Endothelial cell of umbilical vein (primary cell): ENCODE results near the gene HNMT. TPM values are rescaled to one million over a fixed set of nuclear protein-coding genes. Genes with fewer than 3 reads are reported as not detected.

Experiments used
- BruUV-seq: library from RNA; stranded (reverse); fragments of 400-500 nt; replicated peaks from 2 replicates; lab custom pipeline; 2021; lab: Mats Ljungman, UMichigan
- CTCF ChIA-PET: fragments of 300-600, 350-600 bp; sonication (Branson Sonifier 250); formaldehyde crosslinking; loops from one replicate; lab custom pipeline; 2021; ENCODE audit warnings: antibody characterized with exemption, inconsistent platforms; lab: Charles Lee
- POLR2A ChIA-PET: fragments of 300-600, 350-600 bp; sonication (Branson Sonifier 250); formaldehyde crosslinking; loops from one replicate; lab custom pipeline; 2021; ENCODE audit warnings: antibody characterized with exemption, inconsistent platforms; lab: Charles Lee
- DNase-seq: peaks from one replicate; pipeline ENCODE4 v3.0.0-alpha.2; 2011; ENCODE audit warnings: low read depth, low spot score
- FAIRE-seq: peaks from 2 replicates; lab custom pipeline; 2011; peaks lifted over from hg19 to GRCh38; lab: Jason Lieb, UNC
- H2AFZ ChIP-seq: 2 replicates; pipeline ENCODE4 v1.6.0; 2012; ENCODE audit warnings: low read depth, low read length, control low read depth, inconsistent platforms
- H3K27ac ChIP-seq: 2 replicates; pipeline ENCODE4 v1.5.1; 2011; ENCODE audit warnings: low read depth, mild to moderate bottlenecking, control low read depth, low read length, moderate library complexity; ENCODE audit not compliant: insufficient read depth
- H3K27me3 ChIP-seq, 2 experiments: 2 replicates each; pipeline versions ENCODE4 v1.6.0 to v1.6.1; 2011; ENCODE audit warnings: low read length in 2 of 2, mixed read lengths in 1 of 2; ENCODE audit not compliant: control insufficient read depth in 2 of 2, insufficient read depth in 2 of 2
- H3K36me3 ChIP-seq, 2 experiments: 2 replicates in 1 of 2; 3 replicates in 1 of 2; pipeline ENCODE4 v1.5.1; 2011; ENCODE audit warnings: low read length in 2 of 2, mild to moderate bottlenecking in 1 of 2, moderate library complexity in 1 of 2; ENCODE audit not compliant: control insufficient read depth in 2 of 2, insufficient read depth in 2 of 2; ENCODE audit errors: extremely low read depth in 1 of 2
- H3K4me1 ChIP-seq: 3 replicates; pipeline ENCODE4 v1.5.1; 2011; ENCODE audit warnings: mild to moderate bottlenecking, low read length; ENCODE audit not compliant: control insufficient read depth, insufficient read depth; ENCODE audit errors: extremely low read depth
- H3K4me2 ChIP-seq: 2 replicates; pipeline ENCODE4 v1.6.1; 2011; ENCODE audit warnings: low read length, control low read depth, mixed read lengths; ENCODE audit not compliant: insufficient read depth
- H3K4me3 ChIP-seq, 3 experiments: fragments of 200-600 bp in 1 of 3; sonication (generic), shearing (Covaris generic) in 1 of 3; replicated peaks in 1 of 3; 2 replicates each; pipeline ENCODE4 v1.5.1; 2011 to 2016; ENCODE audit warnings: control low read depth in 3 of 3, low read length in 3 of 3, mild to moderate bottlenecking in 2 of 3, inconsistent platforms in 1 of 3, low read depth in 1 of 3, moderate library complexity in 1 of 3; ENCODE audit not compliant: insufficient read depth in 1 of 3
- H3K79me2 ChIP-seq: 2 replicates; pipeline ENCODE4 v1.6.0; 2012; ENCODE audit warnings: low read length, inconsistent platforms; ENCODE audit not compliant: control insufficient read depth, insufficient read depth
- H3K9ac ChIP-seq: replicated peaks from 2 replicates; pipeline ENCODE3; 2011; ENCODE audit warnings: low read length, control low read depth; ENCODE audit not compliant: insufficient read depth; ENCODE audit errors: extremely low read depth
- H3K9me1 ChIP-seq: replicated peaks from 3 replicates; pipeline ENCODE4 v1.6.0; 2011; ENCODE audit warnings: mild to moderate bottlenecking, low read length; ENCODE audit not compliant: control insufficient read depth, insufficient read depth; ENCODE audit errors: extremely low read depth
- H3K9me3 ChIP-seq: replicated peaks from 2 replicates; pipeline ENCODE4 v1.5.1; 2012; ENCODE audit warnings: low read length, inconsistent platforms; ENCODE audit not compliant: control insufficient read depth, insufficient read depth
- H4K20me1 ChIP-seq: replicated peaks from 2 replicates; pipeline ENCODE3; 2011; ENCODE audit warnings: mild to moderate bottlenecking, low read length; ENCODE audit not compliant: control insufficient read depth, insufficient read depth; ENCODE audit errors: extremely low read depth
- EZH2 ChIP-seq: IDR thresholded peaks from 2 replicates; pipeline ENCODE4 v1.6.1; 2012; ENCODE audit warnings: borderline replicate concordance, low read depth, mild to moderate bottlenecking, moderate library complexity, low read length, inconsistent platforms; ENCODE audit not compliant: severe bottlenecking
- FOS ChIP-seq: IDR thresholded peaks from 2 replicates; pipeline ENCODE4 v1.6.1; 2011; ENCODE audit warnings: mild to moderate bottlenecking, low read length, moderate library complexity, borderline replicate concordance; ENCODE audit not compliant: insufficient read depth
- GATA2 ChIP-seq: IDR thresholded peaks from 2 replicates; pipeline ENCODE4 v1.7.0; 2011; ENCODE audit warnings: low read depth, mild to moderate bottlenecking, moderate library complexity, mixed read lengths, low read length; ENCODE audit not compliant: insufficient read length, insufficient read depth
- JUN ChIP-seq: IDR thresholded peaks from 2 replicates; pipeline ENCODE4 v1.6.1; 2011; ENCODE audit warnings: borderline replicate concordance, low read depth; ENCODE audit not compliant: insufficient read length, insufficient read depth
- MYC ChIP-seq: IDR thresholded peaks from one replicate; pipeline ENCODE4 v1.6.1; 2011; ENCODE audit warnings: mild to moderate bottlenecking, low read depth, low read length
- POLR2A ChIP-seq: IDR thresholded peaks from 2 replicates; pipeline ENCODE4 v1.6.1; 2012; ENCODE audit warnings: low read depth, mild to moderate bottlenecking, control low read depth, low read length
- POLR2AphosphoS5 ChIP-seq: IDR thresholded peaks from 2 replicates; pipeline ENCODE4 v1.6.1; 2012; ENCODE audit warnings: low read depth, mild to moderate bottlenecking, control low read depth, low read length, moderate library complexity; ENCODE audit not compliant: insufficient read depth
- dilution Hi-C: fragments of 300-500 bp; cut with MboI; formaldehyde crosslinking; loops from one replicate; pipeline ENCODE4 v1.15.0; 2019; ENCODE audit warnings: low sequenced_read_pairs; ENCODE audit not compliant: extremely low pct_ligation_motif_present
- intact Hi-C: fragments of 100-400 bp; cut with micrococcal nuclease; formaldehyde crosslinking; loops from one replicate; pipeline ENCODE4 v1.10.0; 2022
- polyA plus RNA-seq, 4 experiments: library from polyadenylated mRNA; depleted of rRNA in 3 of 4; stranded (reverse) in 3 of 4; unstranded in 1 of 4; fragments of >200 nt; gene quantifications; 2 replicates each; pipeline versions ENCODE4 v1.2.1 to v1.2.3, GENCODE V29; 2011 to 2012; ENCODE audit warnings: missing spikeins in 1 of 4
- total RNA-seq: library from RNA; stranded (reverse); gene quantifications from 2 replicates; pipeline ENCODE4 v1.2.3, GENCODE V29; 2021
- TF ChIP-seq, protein P1 (sequence below): IDR thresholded peaks from 2 replicates; pipeline ENCODE4 v1.6.1; 2011; ENCODE audit not compliant: insufficient read depth, insufficient read length
- TF ChIP-seq, protein P2 (sequence below), 2 donors: IDR thresholded peaks; 1 replicate in 1 of 2; 2 replicates in 1 of 2; pipeline ENCODE4 v1.5.1; 2011; ENCODE audit warnings: low read length in 2 of 2, mild to moderate bottlenecking in 2 of 2, moderate library complexity in 2 of 2, control low read depth in 1 of 2, inconsistent platforms in 1 of 2, low read depth in 1 of 2; ENCODE audit not compliant: insufficient read depth in 1 of 2; ENCODE audit errors: extremely low read depth in 1 of 2

The HNMT gene
- total and polyA plus RNA-seq, 2 donors (not counting 3 experiments of a cell fraction or from before 2014, with no cell fraction given): 8.6 to 16.9 TPM

DNA sequence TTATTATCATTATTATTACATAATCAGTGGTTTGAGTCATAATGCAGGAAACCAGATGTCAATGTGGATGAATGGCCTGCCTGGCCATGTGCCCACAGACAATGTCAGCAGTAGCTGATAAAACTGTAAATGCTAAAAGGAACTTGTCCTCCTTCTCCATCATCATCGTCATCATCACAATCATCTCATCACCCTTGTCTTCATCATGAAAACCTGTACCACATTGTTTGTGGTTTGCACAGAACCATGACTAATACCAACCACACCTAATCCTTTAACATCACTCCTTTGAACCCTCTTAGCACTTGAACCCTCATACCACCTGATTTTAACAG lies 96.0 kb downstream of the HNMT start:
- Histone ChIP-seq H3K9me3 (no peaks in the 10 kb centered on the region), H3K27ac (no peak overlapping the region), H3K4me1 (peaks cover 10% of the 10 kb centered on the region), H3K9me1 (peaks cover 3% of the 10 kb centered on the region), H3K4me3 (no peak overlapping the region), H4K20me1 (no peaks in the 10 kb centered on the region), H3K9ac (no peak overlapping the region), H3K79me2 (no peaks in the 10 kb centered on the region), H3K27me3 (no peaks in the 10 kb centered on the region), H3K4me2 (no peak overlapping the region), H2AFZ (no peak overlapping the region), H3K36me3 (no peaks in the 10 kb centered on the region)
- ChIA-PET POLR2A (no interaction called here), CTCF (interaction anchor here (1.4 to 2.4 kb wide), 3 partner anchors 28 to 91 kb away, joined by 3 to 7 read pairs (median 5); no protein-coding TSS in a partner anchor)
- intact Hi-C loops: loop anchor here (1.0 kb wide), 1 partner anchor 96 kb away; the partner anchor contains the start of gene HNMT
- FAIRE-seq (peak; percentile 67), DNase-seq (peak; percentile 83)
- BruUV-seq: no TSS peak
- TF ChIP-seq FOS: peak; percentile 81
- TF ChIP-seq JUN: peak; percentile 46
- TF ChIP-seq, protein P1, sequence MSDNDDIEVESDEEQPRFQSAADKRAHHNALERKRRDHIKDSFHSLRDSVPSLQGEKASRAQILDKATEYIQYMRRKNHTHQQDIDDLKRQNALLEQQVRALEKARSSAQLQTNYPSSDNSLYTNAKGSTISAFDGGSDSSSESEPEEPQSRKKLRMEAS: no peak
- peak; percentile 77 for TF ChIP-seq GATA2
- peak; percentile 35 for TF ChIP-seq POLR2AphosphoS5
- dilution Hi-C loops: no loop called here

DNA sequence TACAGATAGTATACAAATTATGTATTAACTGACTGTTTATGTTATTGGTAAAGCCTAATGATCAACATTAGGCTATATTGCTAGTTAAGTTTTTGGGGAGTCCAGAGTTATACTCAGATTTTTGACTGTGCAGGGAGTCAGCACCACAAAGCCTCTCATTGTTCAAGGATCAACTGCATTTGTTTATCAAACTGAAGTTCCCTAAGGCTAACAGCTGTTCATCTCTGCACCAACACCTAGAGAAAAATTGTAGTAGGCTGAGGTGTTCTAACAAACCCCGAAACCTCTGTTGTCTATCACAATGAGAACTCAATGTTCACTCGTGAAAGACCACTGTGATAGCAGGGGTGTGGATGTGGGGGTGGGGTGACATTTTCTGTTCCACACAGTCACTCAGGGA lies 97.7 kb downstream of the HNMT start:
- Histone ChIP-seq H3K4me3 (no peak overlapping the region), H3K4me2 (no peak overlapping the region), H3K79me2 (no peaks in the 10 kb centered on the region), H3K9me3 (no peaks in the 10 kb centered on the region), H4K20me1 (no peaks in the 10 kb centered on the region), H3K9me1 (peaks cover 1% of the 10 kb centered on the region), H3K4me1 (peaks cover 10% of the 10 kb centered on the region), H3K27ac (no peak overlapping the region), H3K36me3 (no peaks in the 10 kb centered on the region), H3K27me3 (no peaks in the 10 kb centered on the region), H2AFZ (no peak overlapping the region), H3K9ac (no peak overlapping the region)
- TF ChIP-seq, protein P1: no peak
- no peak for TF ChIP-seq GATA2
- no peak for TF ChIP-seq MYC
- TF ChIP-seq JUN: no peak
- no peak for TF ChIP-seq FOS
- TF ChIP-seq, protein P2, sequence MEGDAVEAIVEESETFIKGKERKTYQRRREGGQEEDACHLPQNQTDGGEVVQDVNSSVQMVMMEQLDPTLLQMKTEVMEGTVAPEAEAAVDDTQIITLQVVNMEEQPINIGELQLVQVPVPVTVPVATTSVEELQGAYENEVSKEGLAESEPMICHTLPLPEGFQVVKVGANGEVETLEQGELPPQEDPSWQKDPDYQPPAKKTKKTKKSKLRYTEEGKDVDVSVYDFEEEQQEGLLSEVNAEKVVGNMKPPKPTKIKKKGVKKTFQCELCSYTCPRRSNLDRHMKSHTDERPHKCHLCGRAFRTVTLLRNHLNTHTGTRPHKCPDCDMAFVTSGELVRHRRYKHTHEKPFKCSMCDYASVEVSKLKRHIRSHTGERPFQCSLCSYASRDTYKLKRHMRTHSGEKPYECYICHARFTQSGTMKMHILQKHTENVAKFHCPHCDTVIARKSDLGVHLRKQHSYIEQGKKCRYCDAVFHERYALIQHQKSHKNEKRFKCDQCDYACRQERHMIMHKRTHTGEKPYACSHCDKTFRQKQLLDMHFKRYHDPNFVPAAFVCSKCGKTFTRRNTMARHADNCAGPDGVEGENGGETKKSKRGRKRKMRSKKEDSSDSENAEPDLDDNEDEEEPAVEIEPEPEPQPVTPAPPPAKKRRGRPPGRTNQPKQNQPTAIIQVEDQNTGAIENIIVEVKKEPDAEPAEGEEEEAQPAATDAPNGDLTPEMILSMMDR (IDR thresholded peaks at IDR 0.05; ENCODE audit: extremely low read depth in 1 of 2, insufficient read depth in 1 of 2, low read depth in 1 of 2, low read length in 2 of 2): no peak
- TF ChIP-seq POLR2AphosphoS5: no peak
- no peak for TF ChIP-seq POLR2A
- no peak for TF ChIP-seq EZH2
- CTCF ChIA-PET: interaction anchor here (1.1 kb wide), 1 partner anchor 10 kb away, joined by 3 read pairs; no protein-coding TSS in a partner anchor
- FAIRE-seq (no peak), DNase-seq (no peak)
- dilution Hi-C loops: no loop called here
- intact Hi-C loops: no loop called here
- POLR2A ChIA-PET: interaction anchor here (0.9 kb wide), 1 partner anchor 44 kb away, joined by 3 read pairs; no protein-coding TSS in a partner anchor
- BruUV-seq: no TSS peak
